ENCODE results near the gene VAMP8. TPM values are rescaled to one million over a fixed set of nuclear protein-coding genes. Genes with fewer than 3 reads are reported as not detected.
A peak's percentile ranks its signal among the peaks of the same experiment; 100 is the strongest.

Gene VAMP8
- polyA plus RNA-seq, 3 donors: 260 to 761 (median 623) TPM

DNA sequence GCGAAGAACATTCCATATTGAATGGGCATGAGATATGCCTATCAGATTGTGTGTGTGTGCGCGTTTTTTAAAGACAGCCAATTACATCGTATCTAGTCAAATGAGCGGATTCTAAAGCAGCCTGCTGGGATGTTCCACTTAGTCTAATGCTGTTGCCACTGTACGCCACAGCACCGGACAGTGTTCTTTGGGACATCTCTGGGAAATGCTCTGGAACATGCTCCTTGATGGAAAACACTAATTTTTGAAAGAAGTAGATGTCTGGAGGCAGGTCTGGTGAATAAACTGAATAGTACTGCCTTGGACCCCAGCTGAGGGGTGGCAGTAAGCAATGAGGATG, 28.7 kb downstream of the VAMP8 start:
- peaks cover 26 to 40% of the 10 kb centered on the region in 2 donors for H3K36me3 Mint-ChIP-seq
- H3K36me3 ChIP-seq (replicated peaks in 1 of 2; ENCODE audit: control insufficient read depth in 1 of 2, insufficient read depth in 2 of 2, low read length in 2 of 2): peaks cover 21 to 43% of the 10 kb centered on the region in 2 donors
- no peaks in the 10 kb centered on the region for H3K27me3 ChIP-seq (ENCODE audit: control insufficient read depth in 2 of 2, insufficient read depth in 2 of 2, low read length in 2 of 2)
- H3K27ac ChIP-seq (ENCODE audit: low read depth in 1 of 2, low read length in 2 of 2): no peak overlapping the region
- H3K9me3 ChIP-seq (replicated peaks in 1 of 2; ENCODE audit: control insufficient read depth in 1 of 2, insufficient read depth in 1 of 2, low read length in 2 of 2): no peaks in the 10 kb centered on the region
- H3K27me3 Mint-ChIP-seq (ENCODE audit: low read depth in 3 of 3): peaks cover 0 to 4% (median 1%) of the 10 kb centered on the region in 3 donors
- WGBS (ENCODE audit: insufficient coverage): 96% methylated on average over 7 of the region's 7 CpGs
- no peak overlapping the region for H3K4me3 ChIP-seq (replicated peaks in 1 of 3; ENCODE audit: low read depth in 2 of 3, low read length in 3 of 3)
- H2AFZ ChIP-seq (ENCODE audit: insufficient read depth, low read depth, low read length, poor library complexity, severe bottlenecking): no peak overlapping the region
- H3K4me1 ChIP-seq (ENCODE audit: control insufficient read depth in 1 of 2, insufficient read depth in 2 of 2, low read length in 2 of 2): peaks cover 31 to 46% of the 10 kb centered on the region in 2 donors
- H3K4me3 Mint-ChIP-seq: no peak overlapping the region
- H3K9me3 Mint-ChIP-seq: no peaks in the 10 kb centered on the region
- peaks cover 25% of the 10 kb centered on the region for H3K79me2 ChIP-seq (ENCODE audit: insufficient read depth, low read length)
- no peak overlapping the region for H3K9ac ChIP-seq (ENCODE audit: insufficient read depth, low read length, poor library complexity, severe bottlenecking)
- TF ChIP-seq, protein P1, sequence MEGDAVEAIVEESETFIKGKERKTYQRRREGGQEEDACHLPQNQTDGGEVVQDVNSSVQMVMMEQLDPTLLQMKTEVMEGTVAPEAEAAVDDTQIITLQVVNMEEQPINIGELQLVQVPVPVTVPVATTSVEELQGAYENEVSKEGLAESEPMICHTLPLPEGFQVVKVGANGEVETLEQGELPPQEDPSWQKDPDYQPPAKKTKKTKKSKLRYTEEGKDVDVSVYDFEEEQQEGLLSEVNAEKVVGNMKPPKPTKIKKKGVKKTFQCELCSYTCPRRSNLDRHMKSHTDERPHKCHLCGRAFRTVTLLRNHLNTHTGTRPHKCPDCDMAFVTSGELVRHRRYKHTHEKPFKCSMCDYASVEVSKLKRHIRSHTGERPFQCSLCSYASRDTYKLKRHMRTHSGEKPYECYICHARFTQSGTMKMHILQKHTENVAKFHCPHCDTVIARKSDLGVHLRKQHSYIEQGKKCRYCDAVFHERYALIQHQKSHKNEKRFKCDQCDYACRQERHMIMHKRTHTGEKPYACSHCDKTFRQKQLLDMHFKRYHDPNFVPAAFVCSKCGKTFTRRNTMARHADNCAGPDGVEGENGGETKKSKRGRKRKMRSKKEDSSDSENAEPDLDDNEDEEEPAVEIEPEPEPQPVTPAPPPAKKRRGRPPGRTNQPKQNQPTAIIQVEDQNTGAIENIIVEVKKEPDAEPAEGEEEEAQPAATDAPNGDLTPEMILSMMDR (IDR thresholded peaks at IDR 0.05): no peak
- no peak overlapping the region for H3K4me2 ChIP-seq (replicated peaks; ENCODE audit: extremely low read depth, low read length, poor library complexity, severe bottlenecking)
- peaks cover 52% of the 10 kb centered on the region for H3K4me1 Mint-ChIP-seq
- DNase-seq: no peak
- H3K27ac Mint-ChIP-seq: no peak overlapping the region
- intact Hi-C loops (cut with micrococcal nuclease): no loop called here
- H4K20me1 ChIP-seq (ENCODE audit: insufficient read depth, low read length): peaks cover 63% of the 10 kb centered on the region

DNA sequence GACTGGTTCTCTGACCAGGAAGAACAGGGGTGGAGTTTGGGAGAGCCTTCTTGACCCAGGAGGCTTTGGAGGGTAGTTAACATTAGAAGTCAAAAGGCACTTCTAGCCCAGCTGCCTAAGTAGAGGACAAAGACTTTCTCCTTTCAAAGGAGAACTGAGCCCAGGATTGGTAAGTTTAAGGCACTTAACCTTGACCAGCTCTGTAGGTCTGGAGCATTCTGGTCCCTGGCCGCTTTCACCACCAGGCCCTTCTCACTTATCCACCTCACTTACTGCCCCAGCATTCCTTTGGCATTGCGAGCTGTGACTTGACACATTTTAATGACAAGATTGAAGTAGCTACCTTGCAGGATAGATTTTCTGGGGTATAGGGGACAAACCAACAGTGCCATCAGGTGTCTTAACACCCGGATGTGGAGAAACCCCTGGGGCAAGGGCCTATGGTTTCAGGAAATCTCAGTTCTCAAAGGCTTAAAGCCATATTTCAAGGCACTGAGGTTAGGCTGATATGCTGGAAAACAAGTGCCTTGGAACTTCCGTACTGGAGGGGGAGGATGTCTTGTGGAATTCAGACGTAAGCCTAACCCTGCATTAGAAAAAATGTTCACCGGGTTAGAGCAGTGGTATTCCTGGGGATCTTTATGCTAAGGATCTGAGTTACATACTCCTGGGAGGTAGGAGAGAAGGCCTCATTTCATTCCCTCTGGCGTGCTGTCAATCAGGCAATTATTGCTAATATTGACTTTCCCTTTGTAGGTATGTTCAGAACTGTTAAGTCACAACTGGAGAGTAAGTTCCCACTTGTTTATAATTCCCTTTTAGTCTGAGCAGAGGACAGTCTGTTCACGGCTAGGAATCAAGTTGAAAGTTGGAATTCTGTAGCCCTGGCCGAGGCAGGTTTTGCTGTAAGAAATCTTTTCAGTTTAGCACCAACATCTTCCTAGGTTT, 30.2 kb downstream of the VAMP8 start:
- Histone ChIP-seq H4K20me1 (ENCODE audit: insufficient read depth, low read length) (peaks cover 65% of the 10 kb centered on the region), H3K4me2 (replicated peaks; ENCODE audit: extremely low read depth, low read length, poor library complexity, severe bottlenecking) (no peak overlapping the region), H3K79me2 (ENCODE audit: insufficient read depth, low read length) (peaks cover 32% of the 10 kb centered on the region), H3K9me3 (replicated peaks in 1 of 2; ENCODE audit: control insufficient read depth in 1 of 2, insufficient read depth in 1 of 2, low read length in 2 of 2) (no peaks in the 10 kb centered on the region), H3K9ac (ENCODE audit: insufficient read depth, low read length, poor library complexity, severe bottlenecking) (no peak overlapping the region), H3K4me1 (ENCODE audit: control insufficient read depth in 1 of 2, insufficient read depth in 2 of 2, low read length in 2 of 2) (peaks cover 31 to 47% of the 10 kb centered on the region in 2 donors), H3K27ac (ENCODE audit: low read depth in 1 of 2, low read length in 2 of 2) (no peak overlapping the region), H3K36me3 (replicated peaks in 1 of 2; ENCODE audit: control insufficient read depth in 1 of 2, insufficient read depth in 2 of 2, low read length in 2 of 2) (peaks cover 21 to 43% of the 10 kb centered on the region in 2 donors), H2AFZ (ENCODE audit: insufficient read depth, low read depth, low read length, poor library complexity, severe bottlenecking) (no peak overlapping the region), H3K4me3 (replicated peaks in 1 of 3; ENCODE audit: low read depth in 2 of 3, low read length in 3 of 3) (no peak overlapping the region), H3K27me3 (ENCODE audit: control insufficient read depth in 2 of 2, insufficient read depth in 2 of 2, low read length in 2 of 2) (no peaks in the 10 kb centered on the region)
- peaks cover 0 to 4% (median 1%) of the 10 kb centered on the region in 3 donors for H3K27me3 Mint-ChIP-seq (ENCODE audit: low read depth in 3 of 3)
- peak overlapping the region in 3 of 7 donors; percentile 46 to 59 (median 54) for H3K27ac Mint-ChIP-seq
- intact Hi-C loops (cut with micrococcal nuclease): no loop called here
- H3K4me1 Mint-ChIP-seq: peaks cover 47% of the 10 kb centered on the region
- no peak for DNase-seq
- no peak overlapping the region for H3K4me3 Mint-ChIP-seq
- TF ChIP-seq, protein P1 (IDR thresholded peaks at IDR 0.05): no peak
- peaks cover 26 to 40% of the 10 kb centered on the region in 2 donors for H3K36me3 Mint-ChIP-seq
- H3K9me3 Mint-ChIP-seq: no peaks in the 10 kb centered on the region
- WGBS (ENCODE audit: insufficient coverage): 98% methylated on average over 6 of the region's 9 CpGs

Data from CD14-positive monocyte (primary cell).